GM12801 (cell line): ENCODE results near the gene TPI1.

Source experiments
- TF ChIP-seq, protein P1 (sequence below): IDR thresholded peaks from one replicate; pipeline ENCODE4 v1.5.1; 2011; ENCODE audit warnings: control low read depth; ENCODE audit not compliant: insufficient read length; ENCODE audit errors: extremely low read depth

Gene TPI1

DNA sequence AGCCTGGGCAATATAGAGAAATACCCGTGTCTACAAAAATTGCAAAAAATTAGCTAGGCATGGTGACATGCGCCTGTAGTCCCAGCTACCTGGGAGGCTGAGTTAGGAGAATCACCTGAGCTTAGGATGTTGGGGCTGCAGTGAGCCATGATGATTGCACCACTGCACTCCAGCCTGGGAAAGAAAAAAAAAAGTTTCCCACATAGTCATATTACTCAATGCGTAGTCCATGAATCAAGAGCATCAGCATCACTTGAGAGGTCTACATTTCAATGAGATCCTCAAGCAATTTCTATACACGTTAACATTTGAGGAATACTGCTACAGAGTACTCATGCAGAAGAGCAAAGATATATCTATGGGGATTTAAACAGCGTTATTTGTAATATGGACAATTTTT lies 32.1 kb downstream of the TPI1 start:
- TF ChIP-seq, protein P1, sequence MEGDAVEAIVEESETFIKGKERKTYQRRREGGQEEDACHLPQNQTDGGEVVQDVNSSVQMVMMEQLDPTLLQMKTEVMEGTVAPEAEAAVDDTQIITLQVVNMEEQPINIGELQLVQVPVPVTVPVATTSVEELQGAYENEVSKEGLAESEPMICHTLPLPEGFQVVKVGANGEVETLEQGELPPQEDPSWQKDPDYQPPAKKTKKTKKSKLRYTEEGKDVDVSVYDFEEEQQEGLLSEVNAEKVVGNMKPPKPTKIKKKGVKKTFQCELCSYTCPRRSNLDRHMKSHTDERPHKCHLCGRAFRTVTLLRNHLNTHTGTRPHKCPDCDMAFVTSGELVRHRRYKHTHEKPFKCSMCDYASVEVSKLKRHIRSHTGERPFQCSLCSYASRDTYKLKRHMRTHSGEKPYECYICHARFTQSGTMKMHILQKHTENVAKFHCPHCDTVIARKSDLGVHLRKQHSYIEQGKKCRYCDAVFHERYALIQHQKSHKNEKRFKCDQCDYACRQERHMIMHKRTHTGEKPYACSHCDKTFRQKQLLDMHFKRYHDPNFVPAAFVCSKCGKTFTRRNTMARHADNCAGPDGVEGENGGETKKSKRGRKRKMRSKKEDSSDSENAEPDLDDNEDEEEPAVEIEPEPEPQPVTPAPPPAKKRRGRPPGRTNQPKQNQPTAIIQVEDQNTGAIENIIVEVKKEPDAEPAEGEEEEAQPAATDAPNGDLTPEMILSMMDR: no peak

GRCh38 chr12:6899837-6900519 lies 32.6 kb downstream of the TPI1 start:
- TF ChIP-seq, protein P1: no peak

DNA sequence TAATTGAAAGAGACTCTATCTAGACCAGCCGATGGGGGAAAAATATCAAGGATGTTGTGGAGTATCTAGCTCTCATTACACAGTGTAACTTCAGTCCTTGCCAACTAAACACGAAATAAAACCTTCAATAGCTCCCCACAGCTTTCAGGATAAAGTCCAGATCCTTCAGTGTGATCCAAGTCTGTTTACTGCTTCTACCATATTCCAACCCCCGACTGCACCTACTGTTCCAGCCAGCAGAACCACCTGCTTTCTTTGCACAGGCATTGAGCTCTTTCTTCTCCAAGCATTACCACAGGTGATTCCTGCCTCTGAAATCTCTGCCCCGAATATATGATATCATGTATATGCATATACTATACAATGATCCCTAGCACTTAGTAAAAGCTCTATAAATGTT lies 35.1 kb downstream of the TPI1 start:
- TF ChIP-seq, protein P1: no peak

DNA sequence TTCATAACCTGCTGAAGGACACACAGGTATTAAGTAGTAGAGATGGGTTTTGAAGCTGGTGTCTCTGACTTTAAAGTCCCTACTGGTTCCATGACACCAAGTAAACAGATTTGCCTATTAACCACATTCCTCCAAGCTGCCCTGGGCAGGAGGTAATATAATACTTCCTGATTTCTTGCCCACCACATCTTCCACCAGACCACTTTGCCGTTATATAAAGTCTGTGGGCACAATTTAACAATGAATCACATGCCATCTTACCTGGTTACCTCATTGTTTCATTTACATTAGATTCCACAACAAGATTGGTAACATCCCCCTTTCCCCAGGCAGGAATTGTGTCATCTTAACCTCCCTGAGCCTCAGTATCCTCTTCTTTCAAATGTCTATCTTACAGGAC lies 36.4 kb downstream of the TPI1 start:
- TF ChIP-seq, protein P1: no peak

GRCh38 chr12:6904280-6905276 lies 37.2 kb downstream of the TPI1 start, which contains the start of gene LRRC23:
TSS of gene LRRC23 (plus strand) at chr12:6904822. CDS start at chr12:6905634, 812 bp downstream.
- TF ChIP-seq, protein P1: no peak

DNA sequence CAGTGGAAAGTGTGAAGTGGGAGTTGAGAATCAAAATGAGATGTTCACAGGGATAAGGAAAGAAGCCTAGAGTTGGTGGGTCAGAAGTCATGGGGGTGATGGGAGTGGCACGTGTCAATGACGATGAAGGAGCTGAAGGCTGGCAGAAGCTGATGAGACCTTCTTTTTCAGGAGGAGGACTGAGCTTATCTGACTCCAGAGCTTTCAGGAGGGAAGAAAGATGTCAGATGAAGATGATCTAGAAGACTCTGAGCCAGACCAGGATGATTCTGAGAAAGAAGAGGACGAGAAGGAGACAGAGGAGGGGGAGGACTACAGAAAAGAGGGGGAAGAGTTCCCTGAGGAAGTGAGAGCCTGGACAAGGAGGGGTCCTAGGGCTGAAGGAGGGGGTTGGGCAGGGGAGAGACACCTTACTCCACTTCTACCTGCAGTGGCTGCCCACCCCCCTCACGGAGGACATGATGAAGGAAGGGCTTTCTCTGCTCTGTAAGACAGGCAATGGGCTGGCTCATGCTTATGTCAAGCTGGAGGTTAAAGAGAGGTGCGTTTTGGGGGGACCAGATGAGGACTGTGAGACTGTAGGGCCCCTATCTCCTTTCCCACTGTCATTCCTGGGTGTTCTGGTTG lies 38.2 kb downstream of the TPI1 start:
- TF ChIP-seq, protein P1: no peak
